Fibroblast of the conjunctiva (primary cell): Measurements from ENCODE around the gene KRT20.
A peak's percentile ranks its signal among the peaks of the same experiment; 100 is the strongest.

Experiments
- DNase-seq: peaks from one replicate; pipeline ENCODE4 v3.0.0-alpha.2; 2010; ENCODE audit warnings: low read depth

The KRT20 gene

GRCh38 chr17:40852364-40852763 lies 32.7 kb downstream of the KRT20 start:
- no peak for DNase-seq

- DNase-seq: peak; percentile 8
These were observed 34.6 kb downstream of the KRT20 start for GRCh38 chr17:40850293-40850972.

GRCh38 chr17:40849723-40850122 lies 35.3 kb downstream of the KRT20 start:
- DNase-seq: no peak

- DNase-seq: no peak
These were observed 36.3 kb downstream of the KRT20 start for GRCh38 chr17:40848583-40849235.

- DNase-seq: no peak
These were observed 38.4 kb downstream of the KRT20 start for GRCh38 chr17:40846515-40847144.

GRCh38 chr17:40844671-40845107 lies 40.4 kb downstream of the KRT20 start:
- no peak for DNase-seq

- DNase-seq: no peak
These were observed 41.8 kb downstream of the KRT20 start for GRCh38 chr17:40843242-40843641.

- DNase-seq: peak; percentile 61
These were observed 43.8 kb downstream of the KRT20 start for GRCh38 chr17:40841246-40841645.

- DNase-seq: no peak
These were observed 45.8 kb downstream of the KRT20 start for GRCh38 chr17:40839194-40839593.

- DNase-seq: no peak
These were observed 49.0 kb downstream of the KRT20 start for GRCh38 chr17:40836020-40836419.

GRCh38 chr17:40833882-40834281 lies 51.2 kb downstream of the KRT20 start:
- DNase-seq: no peak

GRCh38 chr17:40832840-40833239 lies 52.2 kb downstream of the KRT20 start:
- no peak for DNase-seq

- no peak for DNase-seq
These were observed 54.8 kb downstream of the KRT20 start for GRCh38 chr17:40830085-40830776.

- DNase-seq: no peak
These were observed 56.5 kb downstream of the KRT20 start for GRCh38 chr17:40828454-40829044.

- peak; percentile 76 for DNase-seq
These were observed 57.1 kb downstream of the KRT20 start for GRCh38 chr17:40827746-40828453.
